Activated B cell treated with CpG ODN at 0.5 μM for 24 hours (primary cell): ENCODE results near the gene MAST1. TPM values are rescaled to one million over a fixed set of nuclear protein-coding genes. Genes with fewer than 3 reads are reported as not detected.

ENCODE experiments used
- ATAC-seq: fragments of 200-7000 bp; cut with Tn5 transposase; one replicate; pipeline ENCODE4 v1.10.0; 2021; ENCODE audit warnings: low read depth, mild to moderate bottlenecking, moderate library complexity
- CTCF ChIA-PET: fragments of 350-600 bp; sonication (Branson Sonifier 250); formaldehyde crosslinking; loops from one replicate; lab custom pipeline; 2021; ENCODE audit warnings: antibody characterized with exemption; lab: Charles Lee
- POLR2A ChIA-PET: fragments of 350-600 bp; sonication (Branson Sonifier 250); formaldehyde crosslinking; loops from one replicate; lab custom pipeline; 2021; ENCODE audit warnings: antibody characterized with exemption; lab: Charles Lee
- DNase-seq: peaks from one replicate; pipeline ENCODE4 v3.0.0; 2022
- H3K27ac Mint-ChIP-seq: one replicate; pipeline ENCODE4 v1.8.0; 2020; ENCODE audit warnings: mixed read lengths
- H3K27me3 Mint-ChIP-seq: one replicate; pipeline ENCODE4 v1.8.0; 2021; ENCODE audit warnings: mixed read lengths
- H3K36me3 Mint-ChIP-seq: one replicate; pipeline ENCODE4 v1.8.0; 2021; ENCODE audit warnings: low read depth, mixed read lengths
- H3K4me1 Mint-ChIP-seq: one replicate; pipeline ENCODE4 v1.8.0; 2021; ENCODE audit warnings: mixed read lengths
- H3K4me3 Mint-ChIP-seq: one replicate; pipeline ENCODE4 v1.8.0; 2020; ENCODE audit warnings: mild to moderate bottlenecking, mixed read lengths
- H3K9me3 Mint-ChIP-seq: one replicate; pipeline ENCODE4 v1.8.0; 2020; ENCODE audit warnings: mixed read lengths
- intact Hi-C: fragments of 100-400 bp; cut with micrococcal nuclease; formaldehyde crosslinking; loops from one replicate; pipeline ENCODE4 v1.15.1; 2024
- total RNA-seq: library from RNA; stranded (reverse); gene quantifications from 2 replicates; pipeline ENCODE4 v1.2.3, GENCODE V29; 2022
- TF ChIP-seq, protein P1 (sequence below): fragments of 200-600 bp; IDR thresholded peaks from one replicate; pipeline ENCODE4 v1.8.0; 2022; ENCODE audit warnings: antibody characterized with exemption, mild to moderate bottlenecking

MAST1 gene
- total RNA-seq, 1 donor from 2014 or later: 0.20 TPM

GRCh38 chr19:12858041-12858928, 20.0 kb downstream of the MAST1 start:
- CTCF ChIA-PET: no interaction called here
- no peak for DNase-seq
- Mint-ChIP-seq H3K36me3 (no peaks in the 10 kb centered on the region), H3K4me1 (no peaks in the 10 kb centered on the region), H3K27ac (no peak overlapping the region), H3K9me3 (peaks cover 10% of the 10 kb centered on the region), H3K4me3 (no peak overlapping the region), H3K27me3 (peaks cover 2% of the 10 kb centered on the region)
- TF ChIP-seq, protein P1, sequence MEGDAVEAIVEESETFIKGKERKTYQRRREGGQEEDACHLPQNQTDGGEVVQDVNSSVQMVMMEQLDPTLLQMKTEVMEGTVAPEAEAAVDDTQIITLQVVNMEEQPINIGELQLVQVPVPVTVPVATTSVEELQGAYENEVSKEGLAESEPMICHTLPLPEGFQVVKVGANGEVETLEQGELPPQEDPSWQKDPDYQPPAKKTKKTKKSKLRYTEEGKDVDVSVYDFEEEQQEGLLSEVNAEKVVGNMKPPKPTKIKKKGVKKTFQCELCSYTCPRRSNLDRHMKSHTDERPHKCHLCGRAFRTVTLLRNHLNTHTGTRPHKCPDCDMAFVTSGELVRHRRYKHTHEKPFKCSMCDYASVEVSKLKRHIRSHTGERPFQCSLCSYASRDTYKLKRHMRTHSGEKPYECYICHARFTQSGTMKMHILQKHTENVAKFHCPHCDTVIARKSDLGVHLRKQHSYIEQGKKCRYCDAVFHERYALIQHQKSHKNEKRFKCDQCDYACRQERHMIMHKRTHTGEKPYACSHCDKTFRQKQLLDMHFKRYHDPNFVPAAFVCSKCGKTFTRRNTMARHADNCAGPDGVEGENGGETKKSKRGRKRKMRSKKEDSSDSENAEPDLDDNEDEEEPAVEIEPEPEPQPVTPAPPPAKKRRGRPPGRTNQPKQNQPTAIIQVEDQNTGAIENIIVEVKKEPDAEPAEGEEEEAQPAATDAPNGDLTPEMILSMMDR: no peak
- POLR2A ChIA-PET: interaction anchor here (0.6 kb wide), 1 partner anchor 515 kb away, joined by 5 read pairs; no protein-coding TSS in a partner anchor
- intact Hi-C loops: no loop called here
- ATAC-seq: no peak

DNA sequence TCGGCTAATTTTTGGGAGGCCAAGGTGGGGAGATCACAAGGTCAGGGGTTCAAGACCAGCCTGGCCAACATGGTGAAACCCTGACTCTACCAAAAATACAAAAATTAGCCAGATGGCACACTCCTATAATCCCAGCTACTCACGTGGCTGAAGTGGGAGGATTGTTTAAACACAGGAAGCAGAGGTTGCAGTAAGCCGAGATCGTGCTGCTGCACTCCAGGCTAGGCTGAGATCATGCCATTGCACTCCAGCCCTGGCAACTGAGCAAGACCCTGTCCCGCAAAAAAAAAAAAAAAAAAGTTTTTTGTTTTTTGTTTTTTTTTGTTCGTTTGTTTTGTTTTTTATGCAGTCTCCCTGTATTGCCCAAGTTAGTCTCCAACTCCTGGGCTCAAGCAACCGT, 21.2 kb downstream of the MAST1 start:
- H3K36me3 Mint-ChIP-seq: no peaks in the 10 kb centered on the region
- ATAC-seq (no peak), DNase-seq (no peak)
- TF ChIP-seq, protein P1: no peak
- no peak overlapping the region for H3K4me3 Mint-ChIP-seq
- H3K4me1 Mint-ChIP-seq: no peaks in the 10 kb centered on the region
- intact Hi-C loops: no loop called here
- POLR2A ChIA-PET: no interaction called here
- no peak overlapping the region for H3K27ac Mint-ChIP-seq
- peaks cover 8% of the 10 kb centered on the region for H3K9me3 Mint-ChIP-seq
- CTCF ChIA-PET: no interaction called here
- peaks cover 2% of the 10 kb centered on the region for H3K27me3 Mint-ChIP-seq

DNA sequence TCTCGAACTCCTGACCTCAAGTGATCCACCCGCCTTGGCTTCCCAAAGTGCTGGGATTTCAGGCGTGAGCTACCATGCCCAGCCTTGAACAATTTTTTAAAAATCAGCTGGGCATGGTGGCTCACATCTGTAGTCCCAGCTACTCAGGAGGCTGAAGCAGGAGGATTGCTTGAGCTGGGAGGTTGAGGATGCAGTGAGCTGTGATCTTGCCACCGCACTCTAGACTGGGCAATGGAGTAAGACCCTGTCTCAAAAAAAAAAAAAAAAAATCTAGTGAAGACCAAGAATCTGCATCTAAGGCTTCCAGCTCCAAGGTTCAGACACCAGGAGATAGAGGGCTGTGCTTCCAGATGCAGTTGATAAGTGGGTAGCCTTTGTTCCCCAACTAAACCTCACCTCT, 25.8 kb downstream of the MAST1 start:
- H3K27ac Mint-ChIP-seq: no peak overlapping the region
- CTCF ChIA-PET: no interaction called here
- H3K9me3 Mint-ChIP-seq: no peaks in the 10 kb centered on the region
- peaks cover 4% of the 10 kb centered on the region for H3K27me3 Mint-ChIP-seq
- peaks cover 13% of the 10 kb centered on the region for H3K4me1 Mint-ChIP-seq
- intact Hi-C loops: no loop called here
- ATAC-seq: no peak
- DNase-seq: no peak
- TF ChIP-seq, protein P1: no peak
- H3K36me3 Mint-ChIP-seq: no peaks in the 10 kb centered on the region
- H3K4me3 Mint-ChIP-seq: no peak overlapping the region
- POLR2A ChIA-PET: no interaction called here

GRCh38 chr19:12864721-12865715, 26.7 kb downstream of the MAST1 start:
- Mint-ChIP-seq H3K36me3 (no peaks in the 10 kb centered on the region), H3K27ac (no peak overlapping the region), H3K9me3 (no peaks in the 10 kb centered on the region), H3K4me1 (peaks cover 13% of the 10 kb centered on the region), H3K4me3 (no peak overlapping the region), H3K27me3 (peaks cover 4% of the 10 kb centered on the region)
- CTCF ChIA-PET: no interaction called here
- DNase-seq (no peak), ATAC-seq (no peak)
- TF ChIP-seq, protein P1: no peak
- intact Hi-C loops: no loop called here
- POLR2A ChIA-PET: no interaction called here
